PC-3 (cell line): Measurements from ENCODE around the gene ABCF1. TPM values are rescaled to one million over a fixed set of nuclear protein-coding genes. Genes with fewer than 3 reads are reported as not detected.
"Not testable (repeated sequence)": the region's sequence is repeated elsewhere in the genome, so short reads cannot be mapped to it uniquely, and the experiment has no call there.

Experiments
- ATAC-seq: fragments of 200-7000 bp; cut with Tn5 transposase; 2 replicates; pipeline ENCODE4 v1.9.1; 2020; ENCODE audit warnings: mild to moderate bottlenecking, moderate library complexity
- Bru-seq: library from RNA; stranded (reverse); fragments of 400-500 nt; gene quantifications from one replicate; lab custom pipeline; 2021; lab: Mats Ljungman, UMichigan
- BruChase-seq, 2 experiments: library from RNA; stranded (reverse); fragments of 400-500 nt; gene quantifications; one replicate each; lab custom pipeline; 2021; lab: Mats Ljungman, UMichigan
- BruUV-seq: library from RNA; stranded (reverse); fragments of 400-500 nt; replicated peaks from 2 replicates; lab custom pipeline; 2021; lab: Mats Ljungman, UMichigan
- CTCF ChIA-PET: fragments of 300-600 bp; sonication (Branson Sonifier 250); formaldehyde crosslinking; loops from one replicate; lab custom pipeline; 2022; ENCODE audit warnings: antibody characterized with exemption; lab: Charles Lee
- POLR2A ChIA-PET: fragments of 300-600 bp; sonication (Branson Sonifier 250); formaldehyde crosslinking; loops from one replicate; lab custom pipeline; 2022; ENCODE audit warnings: antibody characterized with exemption; ENCODE audit not compliant: unreplicated experiment; lab: Charles Lee
- DNase-seq: peaks from one replicate; pipeline ENCODE4 v3.0.0-alpha.2; 2015
- H2AFZ ChIP-seq: fragments of 300-600 bp; sonication (generic); 2 replicates; pipeline ENCODE4 v1.6.0; 2016; ENCODE audit warnings: antibody characterized with exemption, low read length
- H3F3A ChIP-seq: fragments of 300-600 bp; sonication (generic); one replicate; pipeline ENCODE4 v1.6.0; 2017; ENCODE audit warnings: antibody characterized with exemption, low read length, control low read depth, mild to moderate bottlenecking; ENCODE audit not compliant: unreplicated experiment
- H3K27ac ChIP-seq: fragments of 300-600 bp; sonication (generic); 2 replicates; pipeline ENCODE4 v1.5.1; 2016; ENCODE audit warnings: mild to moderate bottlenecking, low read length
- H3K27me3 ChIP-seq: fragments of 300-600 bp; sonication (generic); 2 replicates; pipeline ENCODE4 v1.6.1; 2016; ENCODE audit warnings: low read length, mixed read lengths
- H3K36me3 ChIP-seq: fragments of 300-600 bp; sonication (generic); 2 replicates; pipeline ENCODE4 v1.6.1; 2016; ENCODE audit warnings: low read depth, mixed run types, low read length, mixed read lengths
- H3K4me1 ChIP-seq: fragments of 300-600 bp; sonication (generic); 2 replicates; pipeline ENCODE4 v1.5.1; 2016; ENCODE audit warnings: low read length; ENCODE audit not compliant: insufficient read depth
- H3K4me2 ChIP-seq: fragments of 300-600 bp; sonication (generic); 2 replicates; pipeline ENCODE4 v1.6.0; 2016; ENCODE audit warnings: low read length
- H3K4me3 ChIP-seq: fragments of 300-600 bp; sonication (generic); 2 replicates; pipeline ENCODE4 v1.5.1; 2016; ENCODE audit warnings: mild to moderate bottlenecking, low read length, mixed read lengths
- H3K79me2 ChIP-seq: fragments of 300-600 bp; sonication (generic); 2 replicates; pipeline ENCODE4 v1.6.1; 2017; ENCODE audit warnings: low read length, mixed read lengths
- H3K9ac ChIP-seq: fragments of 300-600 bp; sonication (generic); 2 replicates; pipeline ENCODE4 v1.6.0; 2016; ENCODE audit warnings: mild to moderate bottlenecking, low read length
- H3K9me2 ChIP-seq: fragments of 300-600 bp; sonication (generic); replicated peaks from 2 replicates; pipeline ENCODE4 v1.6.1; 2016; ENCODE audit warnings: mixed run types, low read length, mixed read lengths
- H3K9me3 ChIP-seq: fragments of 300-600 bp; sonication (generic); 2 replicates; pipeline ENCODE4 v1.6.1; 2016; ENCODE audit warnings: low read length, mixed read lengths
- H4K20me1 ChIP-seq: fragments of 300-600 bp; sonication (generic); 2 replicates; pipeline ENCODE4 v1.6.1; 2016; ENCODE audit warnings: low read length, mixed read lengths
- CTCF ChIP-seq: fragments of 300-600 bp; sonication (generic); conservative IDR thresholded peaks from 2 replicates; pipeline ENCODE4 v1.5.1; 2017; ENCODE audit warnings: antibody characterized with exemption, low read depth, mild to moderate bottlenecking, low read length
- EZH2 ChIP-seq: fragments of 300-600 bp; sonication (generic); IDR thresholded peaks from one replicate; pipeline ENCODE4 v1.6.1; 2017; ENCODE audit warnings: antibody characterized with exemption, mild to moderate bottlenecking, low read length; ENCODE audit not compliant: unreplicated experiment
- EZH2phosphoT487 ChIP-seq: fragments of 300-600 bp; sonication (generic); IDR thresholded peaks from 2 replicates; pipeline ENCODE4 v1.6.1; 2018; ENCODE audit warnings: mild to moderate bottlenecking, antibody characterized with exemption, low read length, borderline replicate concordance
- intact Hi-C: fragments of 100-400 bp; cut with micrococcal nuclease; formaldehyde crosslinking; loops from 2 replicates; pipeline ENCODE4 v1.9.0; 2023
- long read RNA-seq: library from polyadenylated mRNA; unstranded; transcript quantifications from one replicate; pipeline ENCODE4 v2.0.0, GENCODE V29; 2021; ENCODE audit not compliant: unreplicated experiment
- total RNA-seq: library from RNA; depleted of rRNA; stranded (reverse); fragments of >200 nt; gene quantifications from 2 replicates; pipeline ENCODE4 v1.2.3, GENCODE V29; 2014; rRNA removed

ABCF1 gene
- total RNA-seq = 67.3 and 77.3 TPM in 2 replicates
- Bru-seq, nascent RNA = percentile 95 among the genes with signal in this experiment
- BruChase-seq, experiment 1, labeled RNA remaining after a 6-hour chase = percentile 96 among the genes with signal in this experiment
- BruChase-seq, experiment 2, labeled RNA remaining after a 2-hour chase = percentile 94 among the genes with signal in this experiment
- long read RNA-seq, transcript ABCF1-201 (25 exons, 3,481 nt) = major isoform, 27 of 178 reads
- long read RNA-seq, partial matches to known transcripts = 71 of 178 reads
- long read RNA-seq, other reads (novel, unspliced or antisense) = 78 of 178 reads

- BruUV-seq = no TSS peak
- peak within 1 kb of the TSS; percentile 91 for H3K9ac ChIP-seq
- no peaks in the 10 kb centered on the region for H3K36me3 ChIP-seq
- peak within 1 kb of the TSS; percentile 82 for H3K4me3 ChIP-seq
- peaks cover 35% of the 10 kb centered on the region for H4K20me1 ChIP-seq
- H3K27me3 ChIP-seq = no peaks in the 10 kb centered on the region
- no peaks in the 10 kb centered on the region for H3F3A ChIP-seq
- ChIA-PET CTCF (interaction anchor here (0.7 to 1.0 kb wide), 3 partner anchors 26 to 75 kb away, joined by 3 to 9 read pairs (median 3); no protein-coding TSS in a partner anchor), POLR2A (interaction anchor here (0.5 to 1.1 kb wide), 5 partner anchors 14 to 242 kb away, joined by 3 to 6 read pairs (median 4); no protein-coding TSS in a partner anchor)
- H3K9me3 ChIP-seq = no peaks in the 10 kb centered on the region
- no peak for TF ChIP-seq EZH2
- no peak for TF ChIP-seq CTCF
- TF ChIP-seq EZH2phosphoT487 = no peak
- peak within 1 kb of the TSS; percentile 95 for H3K4me2 ChIP-seq
- H3K79me2 ChIP-seq = peaks cover 54% of the 10 kb centered on the region
- H3K9me2 ChIP-seq = no peaks in the 10 kb centered on the region
- DNase-seq (peak; percentile 99), ATAC-seq (peak; percentile 92)
- peak within 1 kb of the TSS; percentile 75 for H3K27ac ChIP-seq
- intact Hi-C loops = no loop called here
- H3K4me1 ChIP-seq = peaks cover 32% of the 10 kb centered on the region
- H2AFZ ChIP-seq = peak within 1 kb of the TSS; percentile 86
These were observed at the start of gene ABCF1 for GRCh38 chr6:30571075-30571761. Gene ABCF1 (plus strand): TSS chr6:30571442. CDS start chr6:30571488, 46 bp downstream.

- intact Hi-C loops, H2AFZ ChIP-seq, H3K9me3 ChIP-seq, H3K79me2 ChIP-seq, H3K4me2 ChIP-seq, ATAC-seq, H3K27me3 ChIP-seq, H3K9ac ChIP-seq, H4K20me1 ChIP-seq, CTCF ChIA-PET, H3K9me2 ChIP-seq, DNase-seq, H3K27ac ChIP-seq, H3F3A ChIP-seq, H3K4me3 ChIP-seq, H3K36me3 ChIP-seq, BruUV-seq: not testable (repeated sequence)
- POLR2A ChIA-PET = interaction anchor here (0.5 to 0.6 kb wide), 2 partner anchors 12 to 72 kb away, joined by 3 read pairs; no protein-coding TSS in a partner anchor
- peaks cover 17% of the 10 kb centered on the region for H3K4me1 ChIP-seq
These were observed 49.3 kb upstream of the ABCF1 start for GRCh38 chr6:30521952-30522351.

- H3K9ac ChIP-seq, DNase-seq, ATAC-seq, H3K4me2 ChIP-seq, H3K4me3 ChIP-seq, H3K36me3 ChIP-seq, BruUV-seq, POLR2A ChIA-PET, H2AFZ ChIP-seq, H3K27ac ChIP-seq, H4K20me1 ChIP-seq, H3K9me3 ChIP-seq, H3K9me2 ChIP-seq, intact Hi-C loops, H3K27me3 ChIP-seq, H3F3A ChIP-seq, CTCF ChIA-PET, H3K79me2 ChIP-seq: not testable (repeated sequence)
- H3K4me1 ChIP-seq = peaks cover 32% of the 10 kb centered on the region
These were observed 44.8 kb upstream of the ABCF1 start for GRCh38 chr6:30526444-30526843.

- H3K36me3 ChIP-seq, H3K79me2 ChIP-seq, intact Hi-C loops, H3K9ac ChIP-seq, ATAC-seq, H3F3A ChIP-seq, H3K27me3 ChIP-seq, DNase-seq, H2AFZ ChIP-seq, BruUV-seq, H3K9me2 ChIP-seq, H3K4me3 ChIP-seq, H4K20me1 ChIP-seq, H3K9me3 ChIP-seq: not testable (repeated sequence)
- Histone ChIP-seq H3K4me2 (peak overlapping the region; percentile 23; the same call in 1 of the 2 replicates), H3K4me1 (peaks cover 30% of the 10 kb centered on the region), H3K27ac (peak overlapping the region; percentile 84; the same call in 1 of the 2 replicates)
- POLR2A ChIA-PET = interaction anchor here (0.8 kb wide), 1 partner anchor 39 kb away, joined by 3 read pairs; no protein-coding TSS in a partner anchor
- CTCF ChIA-PET = interaction anchor here (0.6 kb wide), 2 partner anchors 18 to 42 kb away, joined by 3 to 4 read pairs; partner anchors contain the start of gene ABCF1
These were observed 41.8 kb upstream of the ABCF1 start for GRCh38 chr6:30529349-30529875.
